Smooth muscle cell (in vitro differentiated cells): ENCODE measurements around the gene TAS2R40. TPM values are rescaled to one million over a fixed set of nuclear protein-coding genes. Genes with fewer than 3 reads are reported as not detected.

Experiments
- DNase-seq: peaks from one replicate; lab custom pipeline; 2025; ENCODE audit not compliant: unreplicated experiment; lab: John Stamatoyannopoulos, UW
- H2AFZ ChIP-seq: fragments of 200-600 bp; sonication (generic); 2 replicates; pipeline ENCODE4 v1.6.0; 2016; ENCODE audit warnings: antibody characterized with exemption, low read depth, mild to moderate bottlenecking
- H3F3A ChIP-seq: fragments of 200-600 bp; sonication (generic); 2 replicates; pipeline ENCODE4 v1.6.0; 2017; ENCODE audit warnings: antibody characterized with exemption, low read depth
- H3K27ac ChIP-seq: fragments of 200-600 bp; sonication (generic); 2 replicates; pipeline ENCODE4 v1.5.1; 2016; ENCODE audit warnings: low read depth, mild to moderate bottlenecking
- H3K27me3 ChIP-seq: fragments of 200-600 bp; sonication (generic); 2 replicates; pipeline ENCODE4 v1.6.1; 2016; ENCODE audit warnings: low read depth, mild to moderate bottlenecking
- H3K36me3 ChIP-seq: fragments of 200-600 bp; sonication (generic); 2 replicates; pipeline ENCODE4 v1.5.1; 2016; ENCODE audit warnings: low read depth
- H3K4me1 ChIP-seq: fragments of 200-600 bp; sonication (generic); 2 replicates; pipeline ENCODE4 v1.5.1; 2016; ENCODE audit warnings: low read depth
- H3K4me2 ChIP-seq: fragments of 200-600 bp; sonication (generic); 2 replicates; pipeline ENCODE4 v1.6.0; 2016; ENCODE audit warnings: mild to moderate bottlenecking
- H3K4me3 ChIP-seq: fragments of 200-600 bp; sonication (generic); 2 replicates; pipeline ENCODE4 v1.5.1; 2016; ENCODE audit warnings: mild to moderate bottlenecking
- H3K79me2 ChIP-seq: fragments of 200-600 bp; sonication (generic); 2 replicates; pipeline ENCODE4 v1.6.0; 2016; ENCODE audit warnings: low read depth, mild to moderate bottlenecking
- H3K9ac ChIP-seq: fragments of 200-600 bp; sonication (generic); 2 replicates; pipeline ENCODE4 v1.6.0; 2016; ENCODE audit warnings: low read depth
- H3K9me3 ChIP-seq: fragments of 200-600 bp; sonication (generic); replicated peaks from 2 replicates; pipeline ENCODE4 v1.5.1; 2016; ENCODE audit warnings: low read depth
- H4K20me1 ChIP-seq: fragments of 200-600 bp; sonication (generic); 2 replicates; pipeline ENCODE4 v1.6.0; 2016; ENCODE audit warnings: low read depth
- CTCF ChIP-seq: fragments of 200-600 bp; sonication (generic); IDR thresholded peaks from 2 replicates; pipeline ENCODE4 v1.5.1; 2017; ENCODE audit warnings: borderline replicate concordance, mild to moderate bottlenecking, antibody characterized with exemption; ENCODE audit not compliant: insufficient read depth, poor library complexity, severe bottlenecking
- WGBS: methylation state at CpG from one replicate; pipeline ENCODE4 v1.1.7; 2016; ENCODE audit warnings: low lambda C conversion rate; 5-methylcytosine and 5-hydroxymethylcytosine counted together
- polyA plus RNA-seq: library from polyadenylated mRNA; unstranded; fragments of >200 nt; fragmentation: Nextera tagmentation; extraction: Ambion mirVana; gene quantifications from 2 replicates; pipeline ENCODE4 v1.2.1, GENCODE V29; 2016
- total RNA-seq: library from RNA; depleted of rRNA; stranded (reverse); fragments of >200 nt; gene quantifications from 2 replicates; pipeline ENCODE4 v1.2.3, GENCODE V29; 2014

TAS2R40 gene
- total and polyA plus RNA-seq, 2 experiments from 2014 or later, result not detected

- 67% methylated on average over 3 of the region's 3 CpGs for WGBS
- Histone ChIP-seq H3K4me1 (peaks cover 4% of the 10 kb centered on the region), H3K27ac (no peak overlapping the region), H3K9ac (no peak overlapping the region), H3F3A (no peaks in the 10 kb centered on the region), H3K79me2 (no peaks in the 10 kb centered on the region), H3K27me3 (no peaks in the 10 kb centered on the region), H2AFZ (no peak overlapping the region), H3K36me3 (no peaks in the 10 kb centered on the region), H3K9me3 (no peaks in the 10 kb centered on the region), H4K20me1 (no peaks in the 10 kb centered on the region), H3K4me3 (no peak overlapping the region), H3K4me2 (no peak overlapping the region)
- DNase-seq, result no peak
- no peak for TF ChIP-seq CTCF
Observed at GRCh38 chr7:143243614-143244013, 21.8 kb downstream of the TAS2R40 start.

- Histone ChIP-seq H3K27me3 (no peaks in the 10 kb centered on the region), H3K4me2 (no peak overlapping the region), H3K9me3 (no peaks in the 10 kb centered on the region), H3K36me3 (no peaks in the 10 kb centered on the region), H3F3A (no peaks in the 10 kb centered on the region), H2AFZ (no peak overlapping the region), H3K79me2 (no peaks in the 10 kb centered on the region), H3K4me1 (peaks cover 4% of the 10 kb centered on the region), H3K4me3 (no peak overlapping the region), H4K20me1 (no peaks in the 10 kb centered on the region), H3K9ac (no peak overlapping the region), H3K27ac (no peak overlapping the region)
- no peak for DNase-seq
- WGBS, result 77% methylated on average over 1 of the region's 1 CpG
- TF ChIP-seq CTCF, result no peak
Observed at GRCh38 chr7:143244321-143244720, 22.5 kb downstream of the TAS2R40 start.

GRCh38 chr7:143245123-143245522 lies 23.3 kb downstream of the TAS2R40 start:
- no peak for TF ChIP-seq CTCF

GRCh38 chr7:143247372-143247771 lies 25.5 kb downstream of the TAS2R40 start:
- 78% methylated on average over 1 of the region's 1 CpG for WGBS

More at GRCh38 chr7:143245123-143245522, 23.3 kb downstream of the TAS2R40 start:
- no peaks in the 10 kb centered on the region for H3K27me3 ChIP-seq
- DNase-seq, result no peak
- H3K79me2 ChIP-seq, result no peaks in the 10 kb centered on the region
- H3K9me3 ChIP-seq, result no peaks in the 10 kb centered on the region
- H3K36me3 ChIP-seq, result no peaks in the 10 kb centered on the region
- H3K4me3 ChIP-seq, result no peak overlapping the region
- peaks cover 4% of the 10 kb centered on the region for H3K4me1 ChIP-seq
- no peaks in the 10 kb centered on the region for H4K20me1 ChIP-seq
- no peaks in the 10 kb centered on the region for H3F3A ChIP-seq
- H2AFZ ChIP-seq, result no peak overlapping the region
- H3K4me2 ChIP-seq, result no peak overlapping the region
- WGBS, result 57% methylated on average over 3 of the region's 3 CpGs
- no peak overlapping the region for H3K27ac ChIP-seq
- no peak overlapping the region for H3K9ac ChIP-seq

More at GRCh38 chr7:143247372-143247771, 25.5 kb downstream of the TAS2R40 start:
- TF ChIP-seq CTCF, result no peak
- Histone ChIP-seq H3K27me3 (no peaks in the 10 kb centered on the region), H3K79me2 (no peaks in the 10 kb centered on the region), H3K9me3 (no peaks in the 10 kb centered on the region), H3K4me1 (no peaks in the 10 kb centered on the region), H3K9ac (no peak overlapping the region), H2AFZ (no peak overlapping the region), H4K20me1 (no peaks in the 10 kb centered on the region), H3K27ac (no peak overlapping the region), H3K4me3 (no peak overlapping the region), H3F3A (no peaks in the 10 kb centered on the region), H3K4me2 (no peak overlapping the region), H3K36me3 (no peaks in the 10 kb centered on the region)
- no peak for DNase-seq
